Measurements from ENCODE around the gene NISCH.
A peak's percentile ranks its signal among the peaks of the same experiment; 100 is the strongest.

Gene NISCH

GRCh38 chr3:52477076-52477795 is 21.8 kb downstream of the NISCH start:
- FAIRE-seq: no peak

GRCh38 chr3:52477796-52478095 is 22.3 kb downstream of the NISCH start:
- FAIRE-seq: no peak

GRCh38 chr3:52479037-52479876 is 23.9 kb downstream of the NISCH start:
- no peak for FAIRE-seq

DNA sequence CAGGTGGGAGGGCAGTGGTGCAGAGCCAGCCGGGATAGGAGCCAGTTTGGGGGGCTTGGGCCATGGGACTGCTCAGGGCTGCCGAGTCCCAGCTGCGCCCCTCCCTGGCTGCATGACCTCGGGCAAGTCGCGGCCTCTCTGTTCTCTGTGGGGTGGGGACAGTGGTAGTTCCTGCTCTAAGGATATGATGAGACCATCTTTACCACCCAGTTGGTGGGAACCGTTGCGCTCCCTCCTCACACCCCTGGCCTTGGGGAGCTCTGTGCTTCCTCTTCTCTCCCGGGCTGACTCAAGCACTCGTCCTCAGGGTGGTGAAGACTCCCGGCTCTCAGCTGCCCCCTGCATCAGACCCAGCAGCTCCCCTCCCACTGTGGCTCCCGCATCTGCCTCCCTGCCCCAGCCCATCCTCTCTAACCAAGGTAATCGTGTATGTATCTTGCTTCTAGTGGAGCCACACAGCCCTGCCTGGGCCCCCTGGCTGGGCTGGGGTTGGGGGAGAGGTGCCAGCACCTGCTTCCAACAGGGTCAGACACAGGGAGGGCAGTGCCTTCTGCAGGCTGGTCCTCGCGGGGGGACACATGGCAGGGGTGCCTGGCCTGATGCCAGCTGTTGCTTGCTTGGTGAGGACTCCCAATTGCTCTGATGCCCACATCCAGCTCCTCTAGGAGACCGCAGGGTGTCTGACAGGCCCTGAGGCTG is 24.6 kb downstream of the NISCH start:
- FAIRE-seq: no peak

DNA sequence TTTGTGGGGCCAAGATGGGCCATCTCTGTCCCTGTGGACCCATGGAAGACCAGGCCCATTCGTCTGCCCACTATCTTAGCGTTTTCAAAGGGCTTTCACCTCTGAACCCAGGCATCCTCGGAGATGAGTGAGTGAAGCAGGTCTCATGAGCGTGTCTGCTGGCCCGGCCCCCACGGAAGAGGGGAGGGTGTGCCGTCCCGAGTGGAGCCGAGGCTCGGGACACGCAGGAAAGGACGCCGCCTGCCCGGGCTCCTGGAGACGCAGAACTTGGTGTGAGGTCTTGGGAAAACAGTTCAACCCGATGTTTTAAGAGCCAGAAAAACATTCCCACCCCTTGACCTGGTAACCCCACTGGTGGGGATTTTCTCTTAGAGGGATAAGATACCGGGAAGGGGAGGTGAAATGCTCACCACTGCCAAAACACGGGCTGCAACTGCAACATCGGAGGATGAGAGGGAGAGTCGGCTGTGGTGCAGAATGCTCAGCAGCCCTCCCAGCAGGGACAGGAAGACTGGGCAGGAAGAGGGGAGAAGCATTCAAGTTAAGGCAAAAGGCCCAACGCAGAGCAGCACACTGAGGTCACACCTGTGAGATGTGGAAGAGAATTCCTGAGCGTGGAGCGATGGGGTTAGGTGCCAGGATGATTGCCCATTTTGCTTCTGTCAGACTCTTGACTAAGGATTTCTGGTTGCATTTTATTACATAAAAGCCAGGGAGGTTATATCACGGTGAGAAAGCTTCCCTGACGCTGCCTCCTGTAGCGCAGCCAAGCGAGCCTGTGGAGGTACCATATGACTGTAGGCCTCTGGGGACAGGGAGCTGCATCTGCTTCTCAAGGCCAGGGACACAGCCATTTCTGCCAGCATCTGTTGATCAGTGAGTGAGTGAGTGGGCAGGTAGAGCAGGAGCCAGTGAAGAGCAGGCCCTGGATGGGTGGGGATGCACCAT is 25.6 kb downstream of the NISCH start:
- FAIRE-seq: no peak

GRCh38 chr3:52481819-52482521 is 26.6 kb downstream of the NISCH start:
- no peak for FAIRE-seq

- no peak for FAIRE-seq
Measured at GRCh38 chr3:52483081-52483480, 27.7 kb downstream of the NISCH start.

GRCh38 chr3:52483577-52484381 is 28.4 kb downstream of the NISCH start:
- FAIRE-seq: peak; percentile 56

- FAIRE-seq: no peak
Measured at GRCh38 chr3:52484680-52485461, 29.5 kb downstream of the NISCH start.

DNA sequence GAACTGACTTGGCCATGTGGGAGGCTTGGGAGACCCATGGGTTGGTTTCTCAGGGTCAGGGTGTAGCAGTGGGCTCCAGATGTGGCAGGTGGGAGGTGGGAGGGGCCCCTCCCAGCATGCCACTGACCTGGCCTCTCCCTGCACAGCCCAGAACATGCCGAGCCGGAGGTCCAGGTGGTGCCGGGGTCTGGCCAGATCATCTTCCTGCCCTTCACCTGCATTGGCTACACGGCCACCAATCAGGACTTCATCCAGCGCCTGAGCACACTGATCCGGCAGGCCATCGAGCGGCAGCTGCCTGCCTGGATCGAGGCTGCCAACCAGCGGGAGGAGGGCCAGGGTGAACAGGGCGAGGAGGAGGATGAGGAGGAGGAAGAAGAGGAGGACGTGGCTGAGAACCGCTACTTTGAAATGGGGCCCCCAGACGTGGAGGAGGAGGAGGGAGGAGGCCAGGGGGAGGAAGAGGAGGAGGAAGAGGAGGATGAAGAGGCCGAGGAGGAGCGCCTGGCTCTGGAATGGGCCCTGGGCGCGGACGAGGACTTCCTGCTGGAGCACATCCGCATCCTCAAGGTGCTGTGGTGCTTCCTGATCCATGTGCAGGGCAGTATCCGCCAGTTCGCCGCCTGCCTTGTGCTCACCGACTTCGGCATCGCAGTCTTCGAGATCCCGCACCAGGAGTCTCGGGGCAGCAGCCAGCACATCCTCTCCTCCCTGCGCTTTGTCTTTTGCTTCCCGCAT is 31.8 kb downstream of the NISCH start:
- no peak for FAIRE-seq

DNA sequence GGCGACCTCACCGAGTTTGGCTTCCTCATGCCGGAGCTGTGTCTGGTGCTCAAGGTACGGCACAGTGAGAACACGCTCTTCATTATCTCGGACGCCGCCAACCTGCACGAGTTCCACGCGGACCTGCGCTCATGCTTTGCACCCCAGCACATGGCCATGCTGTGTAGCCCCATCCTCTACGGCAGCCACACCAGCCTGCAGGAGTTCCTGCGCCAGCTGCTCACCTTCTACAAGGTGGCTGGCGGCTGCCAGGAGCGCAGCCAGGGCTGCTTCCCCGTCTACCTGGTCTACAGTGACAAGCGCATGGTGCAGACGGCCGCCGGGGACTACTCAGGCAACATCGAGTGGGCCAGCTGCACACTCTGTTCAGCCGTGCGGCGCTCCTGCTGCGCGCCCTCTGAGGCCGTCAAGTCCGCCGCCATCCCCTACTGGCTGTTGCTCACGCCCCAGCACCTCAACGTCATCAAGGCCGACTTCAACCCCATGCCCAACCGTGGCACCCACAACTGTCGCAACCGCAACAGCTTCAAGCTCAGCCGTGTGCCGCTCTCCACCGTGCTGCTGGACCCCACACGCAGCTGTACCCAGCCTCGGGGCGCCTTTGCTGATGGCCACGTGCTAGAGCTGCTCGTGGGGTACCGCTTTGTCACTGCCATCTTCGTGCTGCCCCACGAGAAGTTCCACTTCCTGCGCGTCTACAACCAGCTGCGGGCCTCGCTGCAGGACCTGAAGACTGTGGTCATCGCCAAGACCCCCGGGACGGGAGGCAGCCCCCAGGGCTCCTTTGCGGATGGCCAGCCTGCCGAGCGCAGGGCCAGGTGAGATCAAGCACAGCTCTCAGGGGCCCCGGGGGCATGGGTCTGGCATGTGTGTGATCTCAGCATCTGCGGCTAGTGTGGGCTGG is 32.6 kb downstream of the NISCH start:
- FAIRE-seq: no peak

DNA sequence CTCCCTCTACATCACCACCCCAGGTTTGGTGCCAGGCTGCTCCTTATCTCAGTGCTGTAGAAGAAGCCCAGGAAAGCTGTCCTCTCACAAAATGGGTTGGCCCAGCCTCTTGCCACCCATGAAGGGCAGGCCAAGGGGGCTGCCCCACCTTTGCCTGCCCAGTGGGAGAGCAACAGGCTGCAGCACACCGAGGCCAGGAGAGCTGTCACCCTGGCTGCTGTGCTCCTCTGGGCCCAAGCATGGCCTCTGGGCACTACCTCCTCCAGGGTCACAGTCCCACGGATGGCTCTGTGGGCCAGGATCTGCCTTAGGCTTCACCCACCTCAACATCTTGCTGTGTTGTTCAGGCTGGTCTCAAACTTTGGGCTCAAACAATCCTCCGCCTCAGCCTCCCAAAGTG is 33.3 kb downstream of the NISCH start:
- no peak for FAIRE-seq

- no peak for FAIRE-seq
Measured at GRCh38 chr3:52489453-52489852, 34.0 kb downstream of the NISCH start.

GRCh38 chr3:52490035-52490938 is 34.9 kb downstream of the NISCH start:
- no peak for FAIRE-seq

DNA sequence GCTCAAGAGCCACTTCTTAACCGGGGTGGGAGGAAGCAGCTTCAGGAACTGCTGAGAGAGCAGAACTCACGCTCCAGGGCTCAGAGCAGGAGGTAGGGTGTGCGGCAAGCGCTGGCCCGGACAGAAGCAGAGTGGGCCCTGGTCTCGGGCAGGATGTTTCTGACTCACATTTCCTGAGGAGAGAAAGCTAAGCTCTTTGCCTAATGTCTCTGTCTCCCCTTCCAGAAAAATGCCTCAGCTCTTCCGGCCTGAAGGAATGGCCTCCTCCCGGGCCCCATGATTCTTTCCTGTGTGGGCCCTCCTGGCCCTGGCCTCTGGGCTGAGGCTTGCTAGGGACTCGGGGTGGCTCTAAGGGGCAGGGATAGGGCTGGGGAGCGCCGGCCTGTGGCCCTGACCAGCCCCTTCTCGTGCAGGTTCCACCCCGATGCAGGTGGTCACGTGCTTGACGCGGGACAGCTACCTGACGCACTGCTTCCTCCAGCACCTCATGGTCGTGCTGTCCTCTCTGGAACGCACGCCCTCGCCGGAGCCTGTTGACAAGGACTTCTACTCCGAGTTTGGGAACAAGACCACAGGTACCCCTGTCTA is 35.6 kb downstream of the NISCH start:
- FAIRE-seq: no peak

GRCh38 chr3:52492059-52492458 is 36.7 kb downstream of the NISCH start:
- FAIRE-seq: no peak
